Fibroblast of lung (primary cell): ENCODE results near the gene OR5H14.

ENCODE experiments used
- EZH2 ChIP-seq: IDR thresholded peaks from 2 replicates; pipeline ENCODE4 v1.5.1; 2012; ENCODE audit warnings: low read length, control low read depth, mild to moderate bottlenecking; ENCODE audit errors: missing control alignments
- TF ChIP-seq, protein P1 (sequence below), 2 donors: IDR thresholded peaks in 1 of 2; conservative IDR thresholded peaks in 1 of 2; 1 replicate in 1 of 2; 2 replicates in 1 of 2; pipeline ENCODE4 v1.5.1; 2011 to 2012; ENCODE audit warnings: low read length in 2 of 2, control low read depth in 1 of 2, inconsistent platforms in 1 of 2, low read depth in 1 of 2, mild to moderate bottlenecking in 1 of 2

DNA sequence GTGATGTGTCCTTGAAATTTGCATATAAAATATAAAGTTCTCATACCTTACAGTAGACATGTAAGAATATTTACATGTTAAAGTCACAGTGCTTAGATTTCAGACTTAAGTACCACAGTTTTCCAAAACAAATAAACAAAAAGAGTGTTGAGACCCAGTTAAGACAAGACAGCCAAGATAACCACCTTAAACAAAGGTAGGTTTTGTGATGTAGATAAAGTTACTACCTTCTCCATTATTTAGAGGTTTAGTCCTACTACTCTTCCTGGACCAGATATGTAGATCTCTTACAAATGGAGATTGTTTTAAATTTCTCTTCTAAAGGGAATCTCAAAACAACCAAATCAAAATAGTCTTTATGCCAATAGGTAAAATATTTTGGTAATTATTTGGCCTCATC is 34.9 kb downstream of the OR5H14 start:
- TF ChIP-seq, protein P1, sequence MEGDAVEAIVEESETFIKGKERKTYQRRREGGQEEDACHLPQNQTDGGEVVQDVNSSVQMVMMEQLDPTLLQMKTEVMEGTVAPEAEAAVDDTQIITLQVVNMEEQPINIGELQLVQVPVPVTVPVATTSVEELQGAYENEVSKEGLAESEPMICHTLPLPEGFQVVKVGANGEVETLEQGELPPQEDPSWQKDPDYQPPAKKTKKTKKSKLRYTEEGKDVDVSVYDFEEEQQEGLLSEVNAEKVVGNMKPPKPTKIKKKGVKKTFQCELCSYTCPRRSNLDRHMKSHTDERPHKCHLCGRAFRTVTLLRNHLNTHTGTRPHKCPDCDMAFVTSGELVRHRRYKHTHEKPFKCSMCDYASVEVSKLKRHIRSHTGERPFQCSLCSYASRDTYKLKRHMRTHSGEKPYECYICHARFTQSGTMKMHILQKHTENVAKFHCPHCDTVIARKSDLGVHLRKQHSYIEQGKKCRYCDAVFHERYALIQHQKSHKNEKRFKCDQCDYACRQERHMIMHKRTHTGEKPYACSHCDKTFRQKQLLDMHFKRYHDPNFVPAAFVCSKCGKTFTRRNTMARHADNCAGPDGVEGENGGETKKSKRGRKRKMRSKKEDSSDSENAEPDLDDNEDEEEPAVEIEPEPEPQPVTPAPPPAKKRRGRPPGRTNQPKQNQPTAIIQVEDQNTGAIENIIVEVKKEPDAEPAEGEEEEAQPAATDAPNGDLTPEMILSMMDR (conservative IDR thresholded peaks at IDR 0.05 in 1 of 2, IDR thresholded peaks at IDR 0.05 in 1 of 2; ENCODE audit: low read depth in 1 of 2, low read length in 2 of 2), result no peak
- TF ChIP-seq EZH2, result no peak
